GM23338 (cell line): ENCODE results near the gene JAZF1. TPM values are rescaled to one million over a fixed set of nuclear protein-coding genes. Genes with fewer than 3 reads are reported as not detected.
A peak's percentile ranks its signal among the peaks of the same experiment; 100 is the strongest.

Source experiments
- ATAC-seq: fragments of 200-7000 bp; cut with Tn5 transposase; 3 replicates; pipeline ENCODE4 v1.9.1; 2020
- DNase-seq: peaks from one replicate; pipeline ENCODE4 v3.0.0-alpha.2; 2015; ENCODE audit warnings: low spot score
- H2AFZ ChIP-seq: fragments of 200-600 bp; sonication (generic); 2 replicates; pipeline ENCODE4 v1.8.0; 2016; ENCODE audit warnings: antibody characterized with exemption, mild to moderate bottlenecking, moderate library complexity
- H3F3A ChIP-seq: fragments of 200-600 bp; sonication (generic); replicated peaks from 2 replicates; pipeline ENCODE4 v1.8.0; 2017; ENCODE audit warnings: antibody characterized with exemption, mixed run types, low read depth
- H3K27ac ChIP-seq: fragments of 200-600 bp; sonication (generic); 2 replicates; pipeline ENCODE4 v1.6.1; 2016; ENCODE audit warnings: low read depth
- H3K27me3 ChIP-seq: fragments of 200-600 bp; sonication (generic); 2 replicates; pipeline ENCODE4 v1.8.0; 2016; ENCODE audit warnings: mild to moderate bottlenecking, mixed run types, moderate library complexity; ENCODE audit not compliant: insufficient read depth
- H3K36me3 ChIP-seq: fragments of 200-600 bp; sonication (generic); 2 replicates; pipeline ENCODE4 v1.8.0; 2016; ENCODE audit warnings: mild to moderate bottlenecking; ENCODE audit not compliant: insufficient read depth
- H3K4me1 ChIP-seq: fragments of 200-600 bp; sonication (generic); 2 replicates; pipeline ENCODE4 v1.8.0; 2016; ENCODE audit warnings: mild to moderate bottlenecking, moderate library complexity; ENCODE audit not compliant: insufficient read depth
- H3K4me2 ChIP-seq: fragments of 200-600 bp; sonication (generic); 2 replicates; pipeline ENCODE4 v1.7.1; 2017; ENCODE audit warnings: mixed run types
- H3K4me3 ChIP-seq: fragments of 200-600 bp; sonication (generic); 2 replicates; pipeline ENCODE4 v1.6.1; 2016; ENCODE audit warnings: mixed run types
- H3K79me2 ChIP-seq: fragments of 200-600 bp; sonication (generic); replicated peaks from 2 replicates; pipeline ENCODE4 v1.8.0; 2017; ENCODE audit warnings: mild to moderate bottlenecking; ENCODE audit not compliant: insufficient read depth
- H3K9me2 ChIP-seq: fragments of 200-600 bp; sonication (generic); 2 replicates; pipeline ENCODE4 v1.8.0; 2017; ENCODE audit not compliant: insufficient read depth
- H4K20me1 ChIP-seq: fragments of 200-600 bp; sonication (generic); replicated peaks from 2 replicates; pipeline ENCODE4 v1.8.0; 2017; ENCODE audit warnings: mild to moderate bottlenecking; ENCODE audit not compliant: insufficient read depth
- H3K27ac Mint-ChIP-seq: 2 replicates; pipeline ENCODE4 v1.8.0; 2020; ENCODE audit warnings: inconsistent platforms, mild to moderate bottlenecking, moderate library complexity, mixed read lengths
- H3K27me3 Mint-ChIP-seq: 3 replicates; pipeline ENCODE4 v1.8.0; 2022; ENCODE audit warnings: low read depth, mild to moderate bottlenecking, moderate library complexity, mixed read lengths, inconsistent platforms; ENCODE audit not compliant: insufficient read depth, poor library complexity
- H3K36me3 Mint-ChIP-seq: 3 replicates; pipeline ENCODE4 v1.8.0; 2021; ENCODE audit warnings: low read depth, mild to moderate bottlenecking, inconsistent platforms, moderate library complexity, mixed read lengths
- H3K4me1 Mint-ChIP-seq: 3 replicates; pipeline ENCODE4 v1.8.0; 2020; ENCODE audit warnings: mild to moderate bottlenecking, inconsistent platforms, mixed read lengths
- H3K4me3 Mint-ChIP-seq: 3 replicates; pipeline ENCODE4 v1.8.0; 2021; ENCODE audit warnings: moderate library complexity, mild to moderate bottlenecking, inconsistent platforms, mixed read lengths
- H3K9me3 Mint-ChIP-seq: 3 replicates; pipeline ENCODE4 v1.8.0; 2020; ENCODE audit warnings: moderate library complexity, mild to moderate bottlenecking, inconsistent platforms, mixed read lengths
- CTCF ChIP-seq, 2 experiments: fragments of 200-600 bp in 1 of 2; sonication (generic) in 1 of 2; conservative IDR thresholded peaks; 2 replicates each; pipeline versions ENCODE4 v1.5.1 to v1.6.1; 2016 to 2017; ENCODE audit warnings: antibody characterized with exemption in 2 of 2, low read depth in 2 of 2, mild to moderate bottlenecking in 2 of 2, moderate library complexity in 1 of 2
- ETS1 ChIP-seq: IDR thresholded peaks from 2 replicates; pipeline ENCODE4 v1.6.1; 2016; ENCODE audit warnings: antibody characterized with exemption
- NANOG ChIP-seq: IDR thresholded peaks from 2 replicates; pipeline ENCODE4 v1.6.1; 2016; ENCODE audit warnings: antibody characterized with exemption, borderline replicate concordance
- STAT1 ChIP-seq: IDR thresholded peaks from one replicate; pipeline ENCODE4 v1.6.1; 2016; ENCODE audit warnings: antibody characterized with exemption; ENCODE audit not compliant: unreplicated experiment
- ZNF114 ChIP-seq: fragments of 250-450 bp; sonication (Bioruptor Pico); IDR thresholded peaks from 2 replicates; pipeline ENCODE4 v1.5.0; 2020; ENCODE audit warnings: mild to moderate bottlenecking, moderate library complexity
- polyA plus RNA-seq: library from polyadenylated mRNA; unstranded; fragments of >200 nt; fragmentation: Nextera tagmentation; extraction: Ambion mirVana; gene quantifications from 2 replicates; pipeline ENCODE4 v1.2.1, GENCODE V29; 2016
- total RNA-seq: library from RNA; depleted of rRNA; stranded (reverse); fragments of >200 nt; shearing (Covaris generic); gene quantifications from 2 replicates; pipeline ENCODE4 v1.2.3, GENCODE V29; 2014

JAZF1 gene
- total and polyA plus RNA-seq, 2 experiments from 2014 or later = 12.2 to 22.2 TPM

- Mint-ChIP-seq H3K9me3 (no peaks in the 10 kb centered on the region), H3K4me1 (peaks cover 13% of the 10 kb centered on the region), H3K36me3 (peaks cover 9% of the 10 kb centered on the region; the same call in 2 of the 3 replicates), H3K27me3 (peaks cover 3% of the 10 kb centered on the region), H3K4me3 (no peak overlapping the region), H3K27ac (no peak overlapping the region)
- no peak overlapping the region for H3K4me3 ChIP-seq
- H4K20me1 ChIP-seq = no peaks in the 10 kb centered on the region; the same call in 1 of the 2 replicates
- no peaks in the 10 kb centered on the region for H3K79me2 ChIP-seq
- TF ChIP-seq ZNF114 (CRISPR knock-in tag) (no peak), CTCF (conservative IDR thresholded peaks at IDR 0.05; ENCODE audit: low read depth in 2 of 2) (peak; percentile 42 to 74)
- ATAC-seq (peak; percentile 25; the same call in 1 of the 3 replicates), DNase-seq (peak; percentile 70)
- H3K36me3 ChIP-seq = no peaks in the 10 kb centered on the region
- H2AFZ ChIP-seq = no peak overlapping the region
- H3K27me3 ChIP-seq = no peaks in the 10 kb centered on the region
- H3K27ac ChIP-seq = no peak overlapping the region
- H3K9me2 ChIP-seq = no peaks in the 10 kb centered on the region
- no peak overlapping the region for H3K4me2 ChIP-seq
- H3F3A ChIP-seq = no peaks in the 10 kb centered on the region
- H3K4me1 ChIP-seq = peaks cover 13% of the 10 kb centered on the region
Measured at GRCh38 chr7:27784399-27785053, 396.1 kb downstream of the JAZF1 start.

GRCh38 chr7:27782849-27783248 is 397.7 kb downstream of the JAZF1 start:
- no peaks in the 10 kb centered on the region for H3K27me3 ChIP-seq
- Mint-ChIP-seq H3K4me3 (no peak overlapping the region), H3K9me3 (no peaks in the 10 kb centered on the region), H3K27ac (no peak overlapping the region), H3K27me3 (peaks cover 3% of the 10 kb centered on the region), H3K4me1 (peaks cover 13% of the 10 kb centered on the region), H3K36me3 (peaks cover 6% of the 10 kb centered on the region; the same call in 2 of the 3 replicates)
- no peaks in the 10 kb centered on the region for H3F3A ChIP-seq
- DNase-seq (no peak), ATAC-seq (no peak)
- H3K27ac ChIP-seq = no peak overlapping the region
- no peak for TF ChIP-seq NANOG
- TF ChIP-seq STAT1 = no peak
- TF ChIP-seq CTCF (conservative IDR thresholded peaks at IDR 0.05; ENCODE audit: low read depth in 2 of 2) = no peak
- no peak for TF ChIP-seq ETS1
- TF ChIP-seq ZNF114 (CRISPR knock-in tag) = no peak
- H3K4me3 ChIP-seq = no peak overlapping the region
- no peaks in the 10 kb centered on the region for H4K20me1 ChIP-seq
- H3K79me2 ChIP-seq = peaks cover 5% of the 10 kb centered on the region; the same call in 1 of the 2 replicates
- H3K4me2 ChIP-seq = no peak overlapping the region
- peaks cover 13% of the 10 kb centered on the region for H3K4me1 ChIP-seq
- no peaks in the 10 kb centered on the region for H3K36me3 ChIP-seq
- H2AFZ ChIP-seq = no peak overlapping the region
- no peaks in the 10 kb centered on the region for H3K9me2 ChIP-seq
